Right lobe of liver (tissue), 4 donors: ENCODE results near the gene MAML2.

Experiments used
- POLR2A ChIP-seq: fragments of 450-650 bp; IDR thresholded peaks from one replicate; pipeline ENCODE4 v1.6.1; 2017; ENCODE audit warnings: antibody characterized with exemption, mild to moderate bottlenecking
- TF ChIP-seq, protein P1 (sequence below), 4 donors: fragments of 200-600 bp in 3 of 4; fragments of 450-650 bp in 1 of 4; IDR thresholded peaks; one replicate each; pipeline versions ENCODE4 v1.5.1 to v1.8.0; 2016 to 2022; ENCODE audit warnings: antibody characterized with exemption in 4 of 4, mild to moderate bottlenecking in 2 of 4
- donor health status: DM: no; HTN: no; CAD: no.
- donor health status: DM: no; HTN: no; CAD: no.
- donor health status: DM: no; HTN: yes; CAD: no.

DNA sequence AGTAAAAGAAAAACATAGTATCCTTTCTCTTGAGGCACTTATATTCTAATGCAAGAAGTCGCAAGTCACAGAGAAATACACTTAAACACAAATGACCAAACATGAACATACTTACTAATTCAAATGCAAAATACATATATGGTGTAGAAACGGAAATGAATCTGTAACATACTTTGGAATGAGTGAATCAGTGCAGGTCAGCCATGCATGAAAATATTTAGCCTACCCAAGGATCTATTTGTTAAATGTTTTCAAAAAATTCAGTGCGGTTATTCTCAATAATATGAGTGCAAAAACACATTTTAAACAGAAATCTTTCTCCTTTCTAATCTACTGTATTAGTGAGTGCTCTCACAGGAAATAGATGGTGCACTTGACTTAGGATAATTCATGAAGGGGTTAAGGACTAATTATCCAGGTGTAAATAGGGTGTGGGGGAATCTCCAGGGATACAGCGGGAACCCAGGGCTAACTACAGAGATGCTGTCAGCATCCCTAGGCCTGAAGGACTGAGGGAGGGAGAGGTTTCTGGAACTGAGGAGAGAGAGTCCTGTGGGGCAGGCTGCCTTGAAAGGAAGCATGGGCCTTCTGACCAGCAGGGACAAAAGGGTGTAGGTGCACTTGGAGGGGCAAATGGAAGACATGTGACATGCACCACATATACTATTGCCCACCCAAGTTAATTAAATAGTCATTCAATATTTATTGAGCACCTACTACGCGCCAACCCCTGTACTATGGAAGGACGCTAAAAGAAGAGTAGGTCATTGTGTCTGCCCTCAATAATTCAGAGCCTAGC lies 139.2 kb downstream of the MAML2 start:
- TF ChIP-seq, protein P1, sequence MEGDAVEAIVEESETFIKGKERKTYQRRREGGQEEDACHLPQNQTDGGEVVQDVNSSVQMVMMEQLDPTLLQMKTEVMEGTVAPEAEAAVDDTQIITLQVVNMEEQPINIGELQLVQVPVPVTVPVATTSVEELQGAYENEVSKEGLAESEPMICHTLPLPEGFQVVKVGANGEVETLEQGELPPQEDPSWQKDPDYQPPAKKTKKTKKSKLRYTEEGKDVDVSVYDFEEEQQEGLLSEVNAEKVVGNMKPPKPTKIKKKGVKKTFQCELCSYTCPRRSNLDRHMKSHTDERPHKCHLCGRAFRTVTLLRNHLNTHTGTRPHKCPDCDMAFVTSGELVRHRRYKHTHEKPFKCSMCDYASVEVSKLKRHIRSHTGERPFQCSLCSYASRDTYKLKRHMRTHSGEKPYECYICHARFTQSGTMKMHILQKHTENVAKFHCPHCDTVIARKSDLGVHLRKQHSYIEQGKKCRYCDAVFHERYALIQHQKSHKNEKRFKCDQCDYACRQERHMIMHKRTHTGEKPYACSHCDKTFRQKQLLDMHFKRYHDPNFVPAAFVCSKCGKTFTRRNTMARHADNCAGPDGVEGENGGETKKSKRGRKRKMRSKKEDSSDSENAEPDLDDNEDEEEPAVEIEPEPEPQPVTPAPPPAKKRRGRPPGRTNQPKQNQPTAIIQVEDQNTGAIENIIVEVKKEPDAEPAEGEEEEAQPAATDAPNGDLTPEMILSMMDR (IDR thresholded peaks at IDR 0.05): no peak
- no peak for TF ChIP-seq POLR2A
